Measurements from ENCODE around the gene STRN.

The STRN gene

DNA sequence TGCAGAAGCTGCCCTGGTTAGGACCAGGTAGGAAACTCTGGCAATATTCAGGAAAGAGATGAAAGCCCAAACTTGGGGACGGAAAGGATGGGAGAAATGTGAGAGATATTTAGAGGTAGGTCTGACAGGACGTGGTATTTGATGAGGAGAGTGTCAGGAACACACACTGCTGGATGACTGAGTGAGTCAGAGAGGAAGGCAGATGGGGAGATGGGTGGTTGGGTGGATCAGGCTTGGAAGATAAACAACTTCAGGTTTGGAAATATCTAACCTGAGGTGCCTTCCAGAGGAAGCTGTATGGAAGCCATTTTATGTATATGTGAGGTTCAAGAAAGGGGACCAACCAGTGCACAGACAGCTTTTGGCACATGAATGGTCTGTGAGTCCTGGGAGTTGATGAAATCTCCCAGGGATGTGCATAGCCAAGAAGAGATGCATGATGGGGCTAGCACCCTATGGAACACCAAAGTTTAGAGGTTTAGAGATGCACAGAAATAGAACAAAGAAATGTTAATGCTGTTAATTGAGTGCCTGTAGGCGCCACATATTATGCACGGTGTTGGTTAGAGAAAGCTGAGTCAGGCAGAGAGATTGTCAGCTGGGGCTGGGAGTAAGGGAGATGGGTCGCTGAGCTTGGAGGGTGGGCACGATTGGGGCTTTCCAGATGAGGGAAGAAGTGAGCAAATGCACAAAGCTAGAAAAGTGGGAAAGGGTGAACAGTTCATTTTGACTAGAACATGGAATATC, 168.8 kb downstream of the STRN start:
- H3K4me1 Mint-ChIP-seq (ENCODE audit: low read depth) = no peaks in the 10 kb centered on the region
- no peaks in the 10 kb centered on the region for H3K9me3 Mint-ChIP-seq
- no peak overlapping the region for H3K4me3 Mint-ChIP-seq
- no peaks in the 10 kb centered on the region for H3K27me3 Mint-ChIP-seq
- intact Hi-C loops (cut with micrococcal nuclease) = no loop called here
- H3K36me3 Mint-ChIP-seq (ENCODE audit: low read depth) = no peaks in the 10 kb centered on the region
- no peak overlapping the region for H3K27ac Mint-ChIP-seq
